CD4-positive, alpha-beta T cell (primary cell): Measurements from ENCODE around the gene LEKR1. TPM values are rescaled to one million over a fixed set of nuclear protein-coding genes. Genes with fewer than 3 reads are reported as not detected.

Experiments
- ATAC-seq: fragments of 200-7000 bp; cut with Tn5 transposase; one replicate; pipeline ENCODE4 v1.10.0; 2022; ENCODE audit warnings: mild to moderate bottlenecking; ENCODE audit not compliant: poor library complexity
- CTCF ChIA-PET: fragments of 350-600 bp; sonication (Branson Sonifier 250); formaldehyde crosslinking; loops from one replicate; lab custom pipeline; 2021; ENCODE audit warnings: antibody characterized with exemption, inconsistent platforms; lab: Charles Lee
- POLR2A ChIA-PET: fragments of 350-600 bp; sonication (Branson Sonifier 250); formaldehyde crosslinking; loops from one replicate; lab custom pipeline; 2021; ENCODE audit warnings: antibody characterized with exemption, inconsistent platforms; lab: Charles Lee
- DNase-seq, 14 experiments: peaks; one replicate each; pipeline ENCODE4 v3.0.0-alpha.2; 2013 to 2020; ENCODE audit warnings: mixed read lengths in 2 of 14
- H3K27ac ChIP-seq, 2 donors: one replicate each; pipeline versions ENCODE4 v1.5.1 to v1.7.0; 2013; ENCODE audit warnings: low read length in 2 of 2, low read depth in 1 of 2, mild to moderate bottlenecking in 1 of 2
- H3K27me3 ChIP-seq, 2 experiments: 1 replicate in 1 of 2; 2 replicates in 1 of 2; pipeline versions ENCODE4 v1.6.1 to v1.7.0; 2013; ENCODE audit warnings: low read length in 2 of 2, control low read depth in 1 of 2, mild to moderate bottlenecking in 1 of 2, moderate library complexity in 1 of 2; ENCODE audit not compliant: insufficient read depth in 2 of 2, control insufficient read depth in 1 of 2
- H3K36me3 ChIP-seq: one replicate; pipeline ENCODE4 v1.6.1; 2013; ENCODE audit warnings: low read length, control low read depth; ENCODE audit not compliant: insufficient read depth
- H3K4me1 ChIP-seq: one replicate; pipeline ENCODE4 v1.6.1; 2013; ENCODE audit warnings: low read length, control low read depth; ENCODE audit not compliant: insufficient read depth
- H3K4me3 ChIP-seq: one replicate; pipeline ENCODE4 v1.5.1; 2013; ENCODE audit warnings: mild to moderate bottlenecking, low read length, moderate library complexity
- H3K9me3 ChIP-seq, 2 experiments: 1 replicate in 1 of 2; 2 replicates in 1 of 2; pipeline versions ENCODE4 v1.6.1 to v1.7.0; 2013; ENCODE audit warnings: low read length in 2 of 2, mild to moderate bottlenecking in 2 of 2, control low read depth in 1 of 2, moderate library complexity in 1 of 2; ENCODE audit not compliant: control insufficient read depth in 1 of 2, insufficient read depth in 1 of 2
- H3K27ac Mint-ChIP-seq: one replicate; pipeline ENCODE4 v1.8.0; 2020; ENCODE audit warnings: mixed read lengths
- H3K27me3 Mint-ChIP-seq: one replicate; pipeline ENCODE4 v1.8.0; 2021; ENCODE audit warnings: mixed read lengths
- H3K36me3 Mint-ChIP-seq: one replicate; pipeline ENCODE4 v1.8.0; 2021; ENCODE audit warnings: low read depth, mixed read lengths
- H3K4me1 Mint-ChIP-seq: one replicate; pipeline ENCODE4 v1.8.0; 2021; ENCODE audit warnings: low read depth, mixed read lengths
- H3K4me3 Mint-ChIP-seq: one replicate; pipeline ENCODE4 v1.8.0; 2020; ENCODE audit warnings: mild to moderate bottlenecking, mixed read lengths
- H3K9me3 Mint-ChIP-seq: one replicate; pipeline ENCODE4 v1.8.0; 2020; ENCODE audit warnings: mixed read lengths
- intact Hi-C, 2 experiments: fragments of 100-400 bp; cut with DNase I in 1 of 2; cut with micrococcal nuclease in 1 of 2; formaldehyde crosslinking; loops; one replicate each; pipeline versions ENCODE4 v1.15.1 to v1.9.0; 2023 to 2025; cut with DNase I, micrococcal nuclease
- total RNA-seq, 174 experiments: library from RNA in 2 of 174; stranded (reverse) in 2 of 174; gene quantifications; one replicate each; pipeline ENCODE4 v1.2.3 and lab custom pipeline; 2021 to 2026
- TF ChIP-seq, protein P1 (sequence below): fragments of 200-600 bp; IDR thresholded peaks from one replicate; pipeline ENCODE4 v1.8.0; 2022; ENCODE audit warnings: antibody characterized with exemption, mild to moderate bottlenecking

The LEKR1 gene
- total RNA-seq, 2 experiments from 2014 or later = 0.77 to 1.0 TPM

DNA sequence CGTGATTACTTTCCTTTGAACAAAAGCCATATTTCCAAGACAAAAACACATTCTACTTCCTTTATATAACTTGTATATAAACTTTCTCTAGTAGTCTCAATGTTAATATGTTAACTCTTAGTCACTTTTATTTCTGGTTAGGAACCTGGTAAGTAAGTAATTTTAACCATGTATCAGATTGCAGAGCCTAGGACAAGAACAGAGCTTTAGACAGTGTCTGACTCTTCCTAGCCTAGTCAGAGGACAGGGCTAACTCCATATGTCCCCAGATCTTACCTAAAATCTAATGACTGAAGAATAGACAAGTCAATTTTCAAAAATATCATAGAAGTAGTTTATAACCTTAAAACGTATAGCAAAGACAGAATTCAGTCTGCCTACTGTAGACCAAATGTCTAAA, 8.3 kb downstream of the LEKR1 start:
- Histone ChIP-seq H3K9me3 (no peaks in the 10 kb centered on the region), H3K27ac (no peak overlapping the region), H3K4me3 (no peak overlapping the region), H3K36me3 (no peaks in the 10 kb centered on the region), H3K27me3 (no peaks in the 10 kb centered on the region), H3K4me1 (no peaks in the 10 kb centered on the region)
- POLR2A ChIA-PET = no interaction called here
- Mint-ChIP-seq H3K4me3 (no peak overlapping the region), H3K9me3 (no peaks in the 10 kb centered on the region), H3K27me3 (no peaks in the 10 kb centered on the region), H3K27ac (no peak overlapping the region), H3K4me1 (no peaks in the 10 kb centered on the region), H3K36me3 (no peaks in the 10 kb centered on the region)
- intact Hi-C loops = no loop called here
- DNase-seq (no peak), ATAC-seq (no peak)
- CTCF ChIA-PET = no interaction called here
- TF ChIP-seq, protein P1, sequence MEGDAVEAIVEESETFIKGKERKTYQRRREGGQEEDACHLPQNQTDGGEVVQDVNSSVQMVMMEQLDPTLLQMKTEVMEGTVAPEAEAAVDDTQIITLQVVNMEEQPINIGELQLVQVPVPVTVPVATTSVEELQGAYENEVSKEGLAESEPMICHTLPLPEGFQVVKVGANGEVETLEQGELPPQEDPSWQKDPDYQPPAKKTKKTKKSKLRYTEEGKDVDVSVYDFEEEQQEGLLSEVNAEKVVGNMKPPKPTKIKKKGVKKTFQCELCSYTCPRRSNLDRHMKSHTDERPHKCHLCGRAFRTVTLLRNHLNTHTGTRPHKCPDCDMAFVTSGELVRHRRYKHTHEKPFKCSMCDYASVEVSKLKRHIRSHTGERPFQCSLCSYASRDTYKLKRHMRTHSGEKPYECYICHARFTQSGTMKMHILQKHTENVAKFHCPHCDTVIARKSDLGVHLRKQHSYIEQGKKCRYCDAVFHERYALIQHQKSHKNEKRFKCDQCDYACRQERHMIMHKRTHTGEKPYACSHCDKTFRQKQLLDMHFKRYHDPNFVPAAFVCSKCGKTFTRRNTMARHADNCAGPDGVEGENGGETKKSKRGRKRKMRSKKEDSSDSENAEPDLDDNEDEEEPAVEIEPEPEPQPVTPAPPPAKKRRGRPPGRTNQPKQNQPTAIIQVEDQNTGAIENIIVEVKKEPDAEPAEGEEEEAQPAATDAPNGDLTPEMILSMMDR = no peak

DNA sequence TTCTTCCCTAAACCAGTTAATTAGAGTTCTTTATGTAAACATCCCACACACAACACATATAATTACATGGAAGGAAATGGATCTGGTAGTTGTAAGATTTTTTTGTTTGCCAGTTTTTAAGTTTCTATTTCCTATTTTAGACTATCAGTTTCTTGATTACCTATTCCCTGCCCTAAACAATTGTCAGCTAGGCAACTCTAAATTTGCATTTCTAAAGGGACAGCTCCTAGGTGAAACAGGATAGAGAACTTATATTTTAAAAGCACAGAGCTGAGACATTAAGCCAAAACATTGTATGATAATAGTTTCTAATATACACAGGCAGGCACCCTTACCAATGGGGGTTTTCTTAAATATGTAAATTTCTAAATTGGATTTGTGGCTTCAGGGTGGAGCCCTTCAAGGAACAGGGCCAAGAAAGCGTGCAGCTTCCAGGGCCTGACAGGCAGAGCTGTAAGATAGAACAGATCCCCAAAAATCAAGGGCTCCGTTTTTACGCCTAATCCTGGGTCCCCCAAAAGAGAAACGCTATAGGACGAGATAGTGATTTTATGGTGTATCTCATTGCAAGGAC, 8.9 kb downstream of the LEKR1 start:
- ATAC-seq = no peak
- POLR2A ChIA-PET = no interaction called here

DNA sequence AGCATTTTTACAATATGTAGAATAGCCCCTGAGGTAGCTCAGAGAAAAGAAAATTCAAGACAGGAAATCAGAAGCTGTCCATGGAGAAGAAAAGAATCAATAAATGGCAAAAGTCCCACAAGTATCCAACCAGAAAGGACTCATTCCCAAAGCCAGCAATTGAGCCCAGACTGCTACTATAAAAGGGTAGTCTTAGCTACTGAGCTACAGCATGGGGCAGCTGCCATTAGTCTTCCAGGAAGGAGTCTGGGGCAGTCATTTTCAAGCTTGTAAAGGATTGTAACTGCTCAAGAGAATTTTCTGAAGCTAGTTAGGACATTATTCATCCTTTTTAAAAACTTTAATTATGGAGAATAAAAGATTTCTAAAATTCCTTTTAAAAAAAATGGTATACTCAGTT, 10.5 kb downstream of the LEKR1 start:
- ChIA-PET CTCF (interaction anchor here (1.1 kb wide), 1 partner anchor 301 kb away, joined by 3 read pairs; no protein-coding TSS in a partner anchor), POLR2A (interaction anchor here (0.6 kb wide), 1 partner anchor 9 kb away, joined by 3 read pairs; no protein-coding TSS in a partner anchor)
- Histone ChIP-seq H3K4me1 (no peaks in the 10 kb centered on the region), H3K27me3 (no peaks in the 10 kb centered on the region), H3K9me3 (no peaks in the 10 kb centered on the region), H3K27ac (no peak overlapping the region), H3K4me3 (no peak overlapping the region), H3K36me3 (no peaks in the 10 kb centered on the region)
- Mint-ChIP-seq H3K27me3 (no peaks in the 10 kb centered on the region), H3K4me3 (no peak overlapping the region), H3K9me3 (no peaks in the 10 kb centered on the region), H3K36me3 (no peaks in the 10 kb centered on the region), H3K4me1 (no peaks in the 10 kb centered on the region), H3K27ac (no peak overlapping the region)
- TF ChIP-seq, protein P1 = no peak
- intact Hi-C loops = no loop called here
- DNase-seq (no peak), ATAC-seq (no peak)

More for the DNA sequence above, 8.9 kb downstream of the LEKR1 start:
- CTCF ChIA-PET = no interaction called here
- DNase-seq = no peak
- H3K9me3 ChIP-seq = no peaks in the 10 kb centered on the region
- intact Hi-C loops = no loop called here
- no peak overlapping the region for H3K27ac Mint-ChIP-seq
- no peaks in the 10 kb centered on the region for H3K27me3 ChIP-seq
- no peaks in the 10 kb centered on the region for H3K4me1 ChIP-seq
- no peak overlapping the region for H3K27ac ChIP-seq
- TF ChIP-seq, protein P1 = no peak
- no peaks in the 10 kb centered on the region for H3K36me3 Mint-ChIP-seq
- H3K9me3 Mint-ChIP-seq = no peaks in the 10 kb centered on the region
- H3K27me3 Mint-ChIP-seq = no peaks in the 10 kb centered on the region
- H3K4me1 Mint-ChIP-seq = no peaks in the 10 kb centered on the region
- no peaks in the 10 kb centered on the region for H3K36me3 ChIP-seq
- H3K4me3 ChIP-seq = no peak overlapping the region
- no peak overlapping the region for H3K4me3 Mint-ChIP-seq
